GM23338 (cell line): Measurements from ENCODE around the gene IGFBP5. TPM values are rescaled to one million over a fixed set of nuclear protein-coding genes. Genes with fewer than 3 reads are reported as not detected.

Source experiments
- ATAC-seq: fragments of 200-7000 bp; cut with Tn5 transposase; 3 replicates; pipeline ENCODE4 v1.9.1; 2020
- DNase-seq: peaks from one replicate; pipeline ENCODE4 v3.0.0-alpha.2; 2015; ENCODE audit warnings: low spot score
- H2AFZ ChIP-seq: fragments of 200-600 bp; sonication (generic); 2 replicates; pipeline ENCODE4 v1.8.0; 2016; ENCODE audit warnings: antibody characterized with exemption, mild to moderate bottlenecking, moderate library complexity
- H3F3A ChIP-seq: fragments of 200-600 bp; sonication (generic); replicated peaks from 2 replicates; pipeline ENCODE4 v1.8.0; 2017; ENCODE audit warnings: antibody characterized with exemption, mixed run types, low read depth
- H3K27ac ChIP-seq: fragments of 200-600 bp; sonication (generic); 2 replicates; pipeline ENCODE4 v1.6.1; 2016; ENCODE audit warnings: low read depth
- H3K27me3 ChIP-seq: fragments of 200-600 bp; sonication (generic); 2 replicates; pipeline ENCODE4 v1.8.0; 2016; ENCODE audit warnings: mild to moderate bottlenecking, mixed run types, moderate library complexity; ENCODE audit not compliant: insufficient read depth
- H3K36me3 ChIP-seq: fragments of 200-600 bp; sonication (generic); 2 replicates; pipeline ENCODE4 v1.8.0; 2016; ENCODE audit warnings: mild to moderate bottlenecking; ENCODE audit not compliant: insufficient read depth
- H3K4me1 ChIP-seq: fragments of 200-600 bp; sonication (generic); 2 replicates; pipeline ENCODE4 v1.8.0; 2016; ENCODE audit warnings: mild to moderate bottlenecking, moderate library complexity; ENCODE audit not compliant: insufficient read depth
- H3K4me2 ChIP-seq: fragments of 200-600 bp; sonication (generic); 2 replicates; pipeline ENCODE4 v1.7.1; 2017; ENCODE audit warnings: mixed run types
- H3K4me3 ChIP-seq: fragments of 200-600 bp; sonication (generic); 2 replicates; pipeline ENCODE4 v1.6.1; 2016; ENCODE audit warnings: mixed run types
- H3K79me2 ChIP-seq: fragments of 200-600 bp; sonication (generic); replicated peaks from 2 replicates; pipeline ENCODE4 v1.8.0; 2017; ENCODE audit warnings: mild to moderate bottlenecking; ENCODE audit not compliant: insufficient read depth
- H3K9me2 ChIP-seq: fragments of 200-600 bp; sonication (generic); 2 replicates; pipeline ENCODE4 v1.8.0; 2017; ENCODE audit not compliant: insufficient read depth
- H4K20me1 ChIP-seq: fragments of 200-600 bp; sonication (generic); replicated peaks from 2 replicates; pipeline ENCODE4 v1.8.0; 2017; ENCODE audit warnings: mild to moderate bottlenecking; ENCODE audit not compliant: insufficient read depth
- H3K27ac Mint-ChIP-seq: 2 replicates; pipeline ENCODE4 v1.8.0; 2020; ENCODE audit warnings: inconsistent platforms, mild to moderate bottlenecking, moderate library complexity, mixed read lengths
- H3K27me3 Mint-ChIP-seq: 3 replicates; pipeline ENCODE4 v1.8.0; 2022; ENCODE audit warnings: low read depth, mild to moderate bottlenecking, moderate library complexity, mixed read lengths, inconsistent platforms; ENCODE audit not compliant: insufficient read depth, poor library complexity
- H3K36me3 Mint-ChIP-seq: 3 replicates; pipeline ENCODE4 v1.8.0; 2021; ENCODE audit warnings: low read depth, mild to moderate bottlenecking, inconsistent platforms, moderate library complexity, mixed read lengths
- H3K4me1 Mint-ChIP-seq: 3 replicates; pipeline ENCODE4 v1.8.0; 2020; ENCODE audit warnings: mild to moderate bottlenecking, inconsistent platforms, mixed read lengths
- H3K4me3 Mint-ChIP-seq: 3 replicates; pipeline ENCODE4 v1.8.0; 2021; ENCODE audit warnings: moderate library complexity, mild to moderate bottlenecking, inconsistent platforms, mixed read lengths
- H3K9me3 Mint-ChIP-seq: 3 replicates; pipeline ENCODE4 v1.8.0; 2020; ENCODE audit warnings: moderate library complexity, mild to moderate bottlenecking, inconsistent platforms, mixed read lengths
- CREB1 ChIP-seq: fragments of 250-450 bp; sonication (Bioruptor Pico); IDR thresholded peaks from 2 replicates; pipeline ENCODE4 v1.5.0; 2020; ENCODE audit warnings: low read depth, mild to moderate bottlenecking, moderate library complexity
- ETS1 ChIP-seq: IDR thresholded peaks from 2 replicates; pipeline ENCODE4 v1.6.1; 2016; ENCODE audit warnings: antibody characterized with exemption
- EZH2 ChIP-seq: fragments of 200-600 bp; sonication (generic); IDR thresholded peaks from one replicate; pipeline ENCODE4 v1.8.0; 2017; ENCODE audit warnings: antibody characterized with exemption, mild to moderate bottlenecking, low read depth; ENCODE audit not compliant: unreplicated experiment
- POLR2AphosphoS5 ChIP-seq: IDR thresholded peaks from 2 replicates; pipeline ENCODE4 v1.6.1; 2016; ENCODE audit warnings: antibody characterized with exemption, low read depth
- REST ChIP-seq: IDR thresholded peaks from one replicate; pipeline ENCODE4 v1.6.1; 2018; ENCODE audit warnings: antibody characterized with exemption; ENCODE audit not compliant: unreplicated experiment
- STAT1 ChIP-seq: IDR thresholded peaks from one replicate; pipeline ENCODE4 v1.6.1; 2016; ENCODE audit warnings: antibody characterized with exemption; ENCODE audit not compliant: unreplicated experiment
- ZNF114 ChIP-seq: fragments of 250-450 bp; sonication (Bioruptor Pico); IDR thresholded peaks from 2 replicates; pipeline ENCODE4 v1.5.0; 2020; ENCODE audit warnings: mild to moderate bottlenecking, moderate library complexity
- polyA plus RNA-seq: library from polyadenylated mRNA; unstranded; fragments of >200 nt; fragmentation: Nextera tagmentation; extraction: Ambion mirVana; gene quantifications from 2 replicates; pipeline ENCODE4 v1.2.1, GENCODE V29; 2016
- total RNA-seq: library from RNA; depleted of rRNA; stranded (reverse); fragments of >200 nt; shearing (Covaris generic); gene quantifications from 2 replicates; pipeline ENCODE4 v1.2.3, GENCODE V29; 2014

The IGFBP5 gene
- total and polyA plus RNA-seq, 2 experiments from 2014 or later = 0.70 to 2.5 TPM

GRCh38 chr2:216635701-216636550 is 59.4 kb downstream of the IGFBP5 start:
- Mint-ChIP-seq H3K27me3 (peaks cover 39% of the 10 kb centered on the region), H3K27ac (peak overlapping the region; percentile 36), H3K9me3 (peaks cover 6% of the 10 kb centered on the region; the same call in 1 of the 3 replicates), H3K36me3 (peaks cover 29% of the 10 kb centered on the region), H3K4me3 (peak overlapping the region; percentile 98), H3K4me1 (peaks cover 49% of the 10 kb centered on the region)
- H2AFZ ChIP-seq = no peak overlapping the region
- peak overlapping the region; percentile 99 for H3K4me3 ChIP-seq
- peaks cover 24% of the 10 kb centered on the region for H3K4me1 ChIP-seq
- no peaks in the 10 kb centered on the region; the same call in 1 of the 2 replicates for H3F3A ChIP-seq
- peak; percentile 79 for DNase-seq
- peak; percentile 23 for ATAC-seq
- peaks cover 12% of the 10 kb centered on the region; the same call in 1 of the 2 replicates for H3K36me3 ChIP-seq
- TF ChIP-seq REST (no peak), EZH2 (no peak), ZNF114 (CRISPR knock-in tag) (no peak), STAT1 (no peak), ETS1 (no peak), CREB1 (CRISPR knock-in tag) (no peak)
- peaks cover 26% of the 10 kb centered on the region for H3K27me3 ChIP-seq
- no peaks in the 10 kb centered on the region for H4K20me1 ChIP-seq
- peaks cover 59% of the 10 kb centered on the region for H3K79me2 ChIP-seq
- H3K4me2 ChIP-seq = peak overlapping the region; percentile 100
- peaks cover 5% of the 10 kb centered on the region; the same call in 1 of the 2 replicates for H3K9me2 ChIP-seq
- H3K27ac ChIP-seq = peak overlapping the region; percentile 87

- H3K4me1 Mint-ChIP-seq = peaks cover 53% of the 10 kb centered on the region
- DNase-seq = no peak
- peaks cover 51% of the 10 kb centered on the region for H3K79me2 ChIP-seq
- no peak for TF ChIP-seq POLR2AphosphoS5
- TF ChIP-seq ETS1 = no peak
- TF ChIP-seq STAT1 = no peak
Measured at GRCh38 chr2:216635171-216635570, 60.2 kb downstream of the IGFBP5 start.

More at GRCh38 chr2:216635171-216635570, 60.2 kb downstream of the IGFBP5 start:
- Histone ChIP-seq H3K9me2 (peaks cover 5% of the 10 kb centered on the region; the same call in 1 of the 2 replicates), H3K27me3 (peaks cover 26% of the 10 kb centered on the region), H3F3A (no peaks in the 10 kb centered on the region; the same call in 1 of the 2 replicates), H4K20me1 (no peaks in the 10 kb centered on the region), H3K4me1 (peaks cover 30% of the 10 kb centered on the region), H3K4me3 (peak overlapping the region; percentile 99), H3K27ac (peak overlapping the region; percentile 87; the same call in 1 of the 2 replicates), H2AFZ (no peak overlapping the region), H3K36me3 (0 out of 2 replicates have a peak, but pooled peaks cover 6% of the 10 kb centered on the region), H3K4me2 (peak overlapping the region; percentile 100)
- H3K9me3 Mint-ChIP-seq = peaks cover 6% of the 10 kb centered on the region; the same call in 1 of the 3 replicates
- H3K27ac Mint-ChIP-seq = peak overlapping the region; percentile 61; the same call in 1 of the 2 replicates
- H3K4me3 Mint-ChIP-seq = peak overlapping the region; percentile 98
- peaks cover 37% of the 10 kb centered on the region for H3K27me3 Mint-ChIP-seq
- ATAC-seq = no peak
- H3K36me3 Mint-ChIP-seq = peaks cover 21% of the 10 kb centered on the region
